ENCODE data around the gene TMEM163. TPM values are rescaled to one million over a fixed set of nuclear protein-coding genes. Genes with fewer than 3 reads are reported as not detected.

Gene TMEM163
- total RNA-seq, 6 experiments from 2014 or later = 0.06 to 0.20 (median 0.07) TPM; not detected in 3

GRCh38 chr2:134682726-134683125 lies 36.1 kb downstream of the TMEM163 start:
- intact Hi-C loops (cut with DNase I) = no loop called here
- no peaks in the 10 kb centered on the region for H3K36me3 ChIP-seq
- TF ChIP-seq CTCF (IDR thresholded peaks at IDR 0.05) = no peak
- TF ChIP-seq POLR2A (IDR thresholded peaks at IDR 0.05) = no peak
- H3K4me1 ChIP-seq = no peaks in the 10 kb centered on the region
- H3K4me3 ChIP-seq = no peak overlapping the region
- H3K9me3 ChIP-seq = no peaks in the 10 kb centered on the region
- no peak overlapping the region for H3K27ac ChIP-seq
- ATAC-seq (peak in 1 of 4 donors; percentile 8), DNase-seq (no peak)
- 43% methylated on average over 3 of the region's 3 CpGs for WGBS (ENCODE audit: insufficient coverage, low coverage, low lambda C conversion rate, missing lambda C conversion rate)
- no peaks in the 10 kb centered on the region for H3K27me3 ChIP-seq

- Histone ChIP-seq H3K27me3 (no peaks in the 10 kb centered on the region), H3K4me3 (no peak overlapping the region), H3K36me3 (no peaks in the 10 kb centered on the region), H3K9me3 (no peaks in the 10 kb centered on the region), H3K27ac (no peak overlapping the region), H3K4me1 (no peaks in the 10 kb centered on the region)
- no peak for TF ChIP-seq POLR2A (IDR thresholded peaks at IDR 0.05)
- TF ChIP-seq CTCF (IDR thresholded peaks at IDR 0.05) = no peak
- ATAC-seq (no peak), DNase-seq (no peak)
- 55% methylated on average over 6 of the region's 8 CpGs for WGBS (ENCODE audit: insufficient coverage, low coverage, low lambda C conversion rate, missing lambda C conversion rate)
- intact Hi-C loops (cut with DNase I) = no loop called here
Measured at GRCh38 chr2:134681201-134681600, 37.6 kb downstream of the TMEM163 start.

DNA sequence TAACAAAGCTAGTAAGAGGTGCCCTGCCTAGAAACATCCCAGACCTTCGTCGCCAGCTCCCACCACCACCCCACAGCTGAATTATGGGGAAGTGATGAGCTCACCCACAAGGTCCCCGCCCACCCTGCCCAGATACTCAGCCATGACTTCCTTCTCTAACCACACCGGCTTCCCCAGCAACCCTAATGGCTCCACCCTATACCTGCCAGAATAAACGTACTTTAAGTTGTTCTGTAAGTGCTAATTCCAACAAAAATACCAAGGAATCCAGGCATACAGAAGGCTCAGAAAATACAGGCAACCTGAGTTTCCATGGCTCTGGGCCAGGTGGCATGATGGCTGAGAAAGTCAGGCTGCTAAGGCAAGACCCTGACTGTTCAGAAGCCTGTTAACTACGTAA lies 39.1 kb downstream of the TMEM163 start:
- H3K27ac ChIP-seq = no peak overlapping the region
- no peak overlapping the region for H3K4me3 ChIP-seq
- no peaks in the 10 kb centered on the region for H3K9me3 ChIP-seq
- no peak for DNase-seq
- 42% methylated on average over 6 of the region's 6 CpGs for WGBS (ENCODE audit: insufficient coverage, low coverage, low lambda C conversion rate, missing lambda C conversion rate)
- intact Hi-C loops (cut with DNase I) = no loop called here
- no peak for ATAC-seq
- H3K4me1 ChIP-seq = no peaks in the 10 kb centered on the region
- no peaks in the 10 kb centered on the region for H3K36me3 ChIP-seq
- no peaks in the 10 kb centered on the region for H3K27me3 ChIP-seq
- no peak for TF ChIP-seq POLR2A (IDR thresholded peaks at IDR 0.05)
- TF ChIP-seq CTCF (IDR thresholded peaks at IDR 0.05) = no peak

DNA sequence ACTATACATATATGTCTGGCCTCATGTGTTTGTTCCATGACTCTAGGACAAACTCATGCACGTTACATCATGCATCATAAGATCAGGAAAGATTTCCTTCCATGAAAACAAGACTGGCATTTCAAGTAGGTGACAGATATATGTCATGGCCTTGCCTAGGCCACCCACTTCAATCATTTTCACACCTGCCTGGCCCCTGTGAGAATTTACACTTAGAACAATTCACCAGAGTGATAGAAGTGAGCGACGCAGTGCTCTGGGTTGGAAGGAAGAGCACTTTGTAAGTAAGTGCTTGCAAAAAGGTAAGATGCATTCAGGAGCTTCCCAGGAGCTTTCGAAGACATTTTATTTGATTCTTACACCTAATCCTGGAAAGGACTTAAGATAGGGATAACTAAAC lies 39.5 kb downstream of the TMEM163 start:
- Histone ChIP-seq H3K27me3 (no peaks in the 10 kb centered on the region), H3K36me3 (no peaks in the 10 kb centered on the region), H3K9me3 (no peaks in the 10 kb centered on the region), H3K4me1 (no peaks in the 10 kb centered on the region), H3K27ac (no peak overlapping the region), H3K4me3 (no peak overlapping the region)
- TF ChIP-seq POLR2A (IDR thresholded peaks at IDR 0.05) (no peak), CTCF (IDR thresholded peaks at IDR 0.05) (no peak)
- WGBS (ENCODE audit: insufficient coverage, low coverage, low lambda C conversion rate, missing lambda C conversion rate) = 79% methylated on average over 2 of the region's 4 CpGs
- intact Hi-C loops (cut with DNase I) = no loop called here
- ATAC-seq (no peak), DNase-seq (no peak)
